DMS53 treated with DMSO at 0.1 percent for 48 hours (cell line): ENCODE results near the gene HIRA.

Experiments used
- DNase-seq: peaks from one replicate; lab custom pipeline; 2025; ENCODE audit not compliant: unreplicated experiment; lab: John Stamatoyannopoulos, UW

Gene HIRA

DNA sequence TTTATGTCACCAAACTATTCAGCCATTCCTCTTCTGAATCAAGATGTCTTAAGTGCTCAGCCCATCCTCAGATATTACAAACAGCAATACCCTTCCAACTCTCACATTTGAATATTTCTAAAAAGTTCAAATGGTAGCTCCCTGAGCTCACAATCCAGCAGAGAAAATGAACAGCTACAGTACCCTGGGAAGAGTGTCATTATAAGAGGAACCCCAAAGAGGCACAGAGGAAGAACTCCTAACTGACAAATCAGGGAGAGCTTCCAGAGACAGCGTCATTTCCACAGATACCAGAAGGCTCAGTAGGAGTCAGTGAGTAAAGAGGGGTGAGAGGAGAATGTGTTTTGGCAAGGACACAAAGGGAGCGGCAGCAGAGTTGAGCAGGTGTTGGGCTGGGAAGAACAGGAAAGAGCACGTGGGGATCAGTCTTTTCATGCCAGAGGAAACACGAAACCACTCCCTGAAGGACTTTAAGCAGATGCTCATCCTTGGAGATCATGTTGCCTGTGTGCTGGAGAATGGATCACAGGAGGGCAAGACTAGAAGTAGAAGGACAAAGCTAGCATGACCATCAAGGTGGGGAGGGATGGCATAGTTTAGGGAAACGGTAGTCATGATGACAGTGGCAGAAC is 144.3 kb downstream of the HIRA start:
- peak; percentile 21 for DNase-seq

DNA sequence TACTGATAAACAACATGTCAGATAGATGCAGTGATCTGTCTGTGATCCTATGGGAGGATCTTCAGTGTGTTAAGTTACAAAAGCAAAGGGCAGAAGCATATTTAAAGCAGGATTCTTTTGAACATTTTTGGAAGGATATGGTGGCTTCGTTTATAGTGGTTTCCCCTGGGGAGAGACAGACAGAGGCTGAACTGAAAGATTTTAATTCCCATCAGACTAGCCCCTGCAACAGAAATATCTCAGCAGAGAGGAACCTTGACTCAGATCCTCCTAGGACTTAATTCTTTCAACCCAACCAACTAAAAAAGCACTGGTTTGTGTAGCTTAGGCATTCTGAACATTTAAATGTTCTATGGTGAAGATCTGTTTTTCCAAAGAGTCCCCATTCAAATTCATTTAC is 145.7 kb downstream of the HIRA start:
- DNase-seq = no peak
